ENCODE results near the gene GLUL. TPM values are rescaled to one million over a fixed set of nuclear protein-coding genes. Genes with fewer than 3 reads are reported as not detected.

GLUL gene
- total RNA-seq (304 TPM), polyA plus RNA-seq (1,565 TPM)

- Histone ChIP-seq H3K27ac (ENCODE audit: low read depth) (peak within 1 kb of the TSS; percentile 99), H3K4me3 (ENCODE audit: low read depth, low read length) (peak within 1 kb of the TSS; percentile 98), H3K4me1 (ENCODE audit: insufficient read depth) (no peaks in the 10 kb centered on the region), H3K36me3 (ENCODE audit: insufficient read depth) (peaks cover 2% of the 10 kb centered on the region)
- WGBS = under 1% methylated on average over 70 of the region's 70 CpGs
- DNase-seq (ENCODE audit: extremely low spot score) = peak; percentile 80
These were observed at the start of gene GLUL for GRCh38 chr1:182391362-182392049. TSS of gene GLUL (minus strand) at chr1:182391790. CDS start at chr1:182388737, 3,053 bp downstream.

GRCh38 chr1:182438326-182438725, 46.7 kb upstream of the GLUL start:
- 78% methylated on average over 1 of the region's 1 CpG for WGBS
- H3K4me3 ChIP-seq (ENCODE audit: low read depth, low read length) = no peak overlapping the region
- no peaks in the 10 kb centered on the region for H3K4me1 ChIP-seq (ENCODE audit: insufficient read depth)
- H3K36me3 ChIP-seq (ENCODE audit: insufficient read depth) = no peaks in the 10 kb centered on the region
- DNase-seq (ENCODE audit: extremely low spot score) = no peak
- H3K27ac ChIP-seq (ENCODE audit: low read depth) = no peak overlapping the region

DNA sequence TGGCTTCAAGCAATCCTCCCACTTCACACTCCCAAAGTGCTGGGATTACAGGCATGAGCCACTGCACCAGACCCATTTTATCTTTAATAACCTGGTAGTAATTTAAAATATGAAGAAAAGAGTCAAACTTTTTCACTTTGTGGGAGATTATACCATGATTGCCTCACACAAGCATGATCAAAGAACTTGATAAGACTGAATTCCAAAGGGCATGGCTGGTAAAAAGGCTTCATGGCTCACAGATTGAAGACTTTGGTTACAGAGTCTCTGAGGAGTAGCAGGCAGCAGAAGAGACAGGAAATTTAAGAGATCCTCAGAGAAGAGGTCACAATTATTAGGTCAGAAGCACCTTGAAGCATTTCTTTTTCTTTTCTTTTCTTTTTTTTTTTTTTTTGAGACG, 42.0 kb upstream of the GLUL start:
- no peak for DNase-seq (ENCODE audit: extremely low spot score)
- Histone ChIP-seq H3K4me1 (ENCODE audit: insufficient read depth) (no peaks in the 10 kb centered on the region), H3K36me3 (ENCODE audit: insufficient read depth) (no peaks in the 10 kb centered on the region), H3K4me3 (ENCODE audit: low read depth, low read length) (no peak overlapping the region), H3K27ac (ENCODE audit: low read depth) (no peak overlapping the region)
- WGBS = 100% methylated on average over 1 of the region's 1 CpG

DNA sequence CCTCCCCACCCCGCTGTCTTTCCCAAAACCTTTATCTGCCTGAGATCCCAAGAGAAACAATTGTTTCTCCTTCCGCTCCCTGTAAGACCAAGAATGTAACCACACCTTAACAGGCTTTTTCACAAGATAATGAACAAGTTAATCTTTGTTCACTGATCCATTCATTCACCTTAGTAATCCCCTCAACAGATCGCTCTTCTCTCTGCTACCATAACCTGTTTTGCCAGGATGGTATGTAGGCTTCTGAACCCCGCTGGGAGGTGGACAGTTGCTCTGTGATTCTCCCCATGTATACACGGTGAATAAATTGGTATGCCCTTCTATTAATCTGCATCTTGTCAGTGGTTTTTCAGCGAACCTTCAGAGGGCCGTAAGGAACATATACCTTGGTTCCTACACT, 39.7 kb upstream of the GLUL start:
- Histone ChIP-seq H3K4me3 (ENCODE audit: low read depth, low read length) (no peak overlapping the region), H3K4me1 (ENCODE audit: insufficient read depth) (no peaks in the 10 kb centered on the region), H3K27ac (ENCODE audit: low read depth) (no peak overlapping the region), H3K36me3 (ENCODE audit: insufficient read depth) (no peaks in the 10 kb centered on the region)
- WGBS = 88% methylated on average over 7 of the region's 7 CpGs
- no peak for DNase-seq (ENCODE audit: extremely low spot score)

- Histone ChIP-seq H3K36me3 (ENCODE audit: insufficient read depth) (no peaks in the 10 kb centered on the region), H3K27ac (ENCODE audit: low read depth) (no peak overlapping the region), H3K4me1 (ENCODE audit: insufficient read depth) (no peaks in the 10 kb centered on the region), H3K4me3 (ENCODE audit: low read depth, low read length) (no peak overlapping the region)
- WGBS = 74% methylated on average over 11 of the region's 11 CpGs
- DNase-seq (ENCODE audit: extremely low spot score) = no peak
These were observed 38.9 kb upstream of the GLUL start for GRCh38 chr1:182430263-182431068.

DNA sequence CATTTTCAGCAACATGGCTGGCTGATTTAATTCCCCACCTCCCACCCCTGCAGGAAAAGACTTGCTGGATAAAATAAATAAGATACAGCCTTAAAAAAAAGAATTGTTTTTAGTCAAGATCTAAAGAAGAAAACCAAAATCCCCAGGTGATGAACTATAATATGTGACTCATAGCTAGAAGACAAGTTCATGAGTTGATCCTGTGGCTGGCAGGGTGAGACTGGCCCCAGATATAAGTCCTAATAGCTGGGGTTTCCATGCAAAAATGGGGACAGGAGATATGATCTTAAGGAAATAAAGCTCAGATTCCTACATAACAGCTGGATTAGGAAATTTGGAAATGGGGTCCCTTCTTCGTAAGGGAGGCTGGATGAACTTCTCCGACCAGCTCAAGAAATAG, 36.5 kb upstream of the GLUL start:
- WGBS = 85% methylated on average over 2 of the region's 2 CpGs
- H3K4me3 ChIP-seq (ENCODE audit: low read depth, low read length) = no peak overlapping the region
- H3K27ac ChIP-seq (ENCODE audit: low read depth) = no peak overlapping the region
- no peak for DNase-seq (ENCODE audit: extremely low spot score)
- H3K4me1 ChIP-seq (ENCODE audit: insufficient read depth) = no peaks in the 10 kb centered on the region
- H3K36me3 ChIP-seq (ENCODE audit: insufficient read depth) = no peaks in the 10 kb centered on the region

- no peaks in the 10 kb centered on the region for H3K36me3 ChIP-seq (ENCODE audit: insufficient read depth)
- no peak for DNase-seq (ENCODE audit: extremely low spot score)
- no peak overlapping the region for H3K27ac ChIP-seq (ENCODE audit: low read depth)
- no peak overlapping the region for H3K4me3 ChIP-seq (ENCODE audit: low read depth, low read length)
- H3K4me1 ChIP-seq (ENCODE audit: insufficient read depth) = no peaks in the 10 kb centered on the region
- 81% methylated on average over 7 of the region's 7 CpGs for whole genome bisulfite sequencing
These were observed 35.1 kb upstream of the GLUL start for GRCh38 chr1:182426442-182427430.

GRCh38 chr1:182415789-182416188, 24.2 kb upstream of the GLUL start:
- DNase-seq (ENCODE audit: extremely low spot score) = no peak
- H3K27ac ChIP-seq (ENCODE audit: low read depth) = no peak overlapping the region
- 59% methylated on average over 1 of the region's 1 CpG for WGBS
- H3K36me3 ChIP-seq (ENCODE audit: insufficient read depth) = no peaks in the 10 kb centered on the region
- H3K4me1 ChIP-seq (ENCODE audit: insufficient read depth) = no peaks in the 10 kb centered on the region
- no peak overlapping the region for H3K4me3 ChIP-seq (ENCODE audit: low read depth, low read length)

DNA sequence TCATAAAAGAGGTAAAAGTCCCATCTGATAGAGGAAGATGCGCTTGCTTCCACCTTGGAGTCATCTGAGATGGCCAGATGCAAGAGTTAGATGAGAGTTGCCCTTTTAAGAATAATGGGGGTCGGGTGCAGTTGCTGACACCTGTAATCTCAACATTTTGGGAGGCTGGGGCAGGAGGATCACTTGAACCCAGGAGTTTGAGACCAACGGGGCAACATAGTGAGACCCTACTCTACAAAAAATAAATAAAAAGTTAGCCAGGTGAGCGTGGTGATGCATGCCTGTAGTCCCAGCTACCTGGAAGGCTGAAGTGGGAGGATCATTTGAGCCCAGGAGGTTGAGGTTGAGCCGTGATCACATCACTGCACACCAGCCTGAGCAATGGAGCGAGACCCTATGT, 22.4 kb upstream of the GLUL start:
- H3K4me3 ChIP-seq (ENCODE audit: low read depth, low read length) = no peak overlapping the region
- WGBS = 92% methylated on average over 6 of the region's 6 CpGs
- H3K36me3 ChIP-seq (ENCODE audit: insufficient read depth) = no peaks in the 10 kb centered on the region
- no peak for DNase-seq (ENCODE audit: extremely low spot score)
- H3K4me1 ChIP-seq (ENCODE audit: insufficient read depth) = no peaks in the 10 kb centered on the region
- no peak overlapping the region for H3K27ac ChIP-seq (ENCODE audit: low read depth)

DNA sequence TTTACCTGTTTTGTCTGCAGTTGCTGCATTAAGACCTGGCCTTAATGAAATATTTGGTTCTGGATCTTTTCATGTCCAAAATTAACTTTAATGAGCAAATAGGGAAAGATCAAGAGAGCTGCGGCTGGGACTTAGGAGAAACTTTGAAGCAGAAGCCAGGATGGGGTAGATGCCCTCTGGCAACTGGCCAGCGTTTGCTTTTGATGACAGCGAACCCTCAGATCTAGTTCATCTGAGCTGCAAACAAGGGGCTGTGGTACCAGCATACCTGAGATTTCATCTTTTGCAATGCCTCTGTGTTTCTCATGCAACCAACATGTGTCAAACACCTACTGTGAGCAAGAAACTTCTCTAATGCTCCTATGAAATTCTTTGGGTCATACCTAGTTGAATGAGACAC, 21.9 kb upstream of the GLUL start:
- Histone ChIP-seq H3K4me1 (ENCODE audit: insufficient read depth) (no peaks in the 10 kb centered on the region), H3K27ac (ENCODE audit: low read depth) (no peak overlapping the region), H3K36me3 (ENCODE audit: insufficient read depth) (no peaks in the 10 kb centered on the region), H3K4me3 (ENCODE audit: low read depth, low read length) (no peak overlapping the region)
- WGBS = 64% methylated on average over 3 of the region's 3 CpGs
- DNase-seq (ENCODE audit: extremely low spot score) = no peak

DNA sequence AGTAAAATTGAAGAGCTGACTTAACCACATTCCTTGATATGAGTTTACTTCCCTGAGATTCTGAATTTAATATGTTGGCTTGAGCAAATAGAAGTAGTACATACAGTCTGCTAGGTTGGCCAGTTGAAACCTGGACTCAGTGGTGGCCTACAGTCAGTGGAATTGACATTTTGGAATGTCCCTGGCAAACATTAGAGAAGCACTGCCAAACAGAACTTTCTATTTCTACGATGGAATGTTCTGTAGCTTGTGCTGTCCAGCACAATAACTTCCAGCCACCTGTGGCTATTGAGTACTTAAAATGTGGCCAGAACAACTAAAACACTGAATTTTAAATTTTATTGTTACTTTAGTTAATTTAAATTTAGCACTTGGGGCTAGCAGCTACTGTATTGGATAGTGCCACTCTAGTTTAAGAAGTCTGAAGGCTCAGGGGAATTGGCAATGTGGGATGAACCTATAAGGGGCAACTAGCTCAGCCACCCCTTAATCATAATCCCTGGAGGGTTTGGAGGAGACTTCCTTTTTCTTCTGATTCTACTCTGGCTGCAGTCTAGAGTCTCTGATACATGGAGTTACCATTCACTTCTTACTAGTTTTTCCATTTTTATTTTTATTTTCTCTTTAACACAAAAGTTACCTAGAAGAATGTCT, 19.2 kb upstream of the GLUL start:
- Histone ChIP-seq H3K4me3 (ENCODE audit: low read depth, low read length) (no peak overlapping the region), H3K4me1 (ENCODE audit: insufficient read depth) (no peaks in the 10 kb centered on the region), H3K27ac (ENCODE audit: low read depth) (no peak overlapping the region), H3K36me3 (ENCODE audit: insufficient read depth) (no peaks in the 10 kb centered on the region)
- DNase-seq (ENCODE audit: extremely low spot score) = no peak
- 33% methylated on average over 1 of the region's 1 CpG for WGBS

DNA sequence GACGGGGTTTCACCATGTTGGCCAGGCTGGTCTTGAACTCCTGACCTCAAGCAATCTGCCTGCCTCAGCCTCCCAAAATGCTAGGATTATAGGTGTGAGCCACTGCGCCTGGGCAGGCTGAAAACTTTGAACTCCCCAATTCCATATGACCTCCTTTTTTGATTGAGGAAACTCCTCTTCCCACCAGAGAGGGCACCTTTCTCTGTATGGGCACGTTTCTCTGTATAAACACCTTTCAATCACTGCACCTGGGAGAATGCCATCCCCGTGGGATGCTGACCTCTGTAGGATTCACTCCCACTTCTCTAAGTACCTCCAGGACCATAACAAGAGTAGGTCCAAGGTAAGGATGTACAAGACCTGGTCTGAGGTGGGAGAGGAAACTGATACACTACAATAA, 18.5 kb upstream of the GLUL start:
- Histone ChIP-seq H3K27ac (ENCODE audit: low read depth) (no peak overlapping the region), H3K36me3 (ENCODE audit: insufficient read depth) (no peaks in the 10 kb centered on the region), H3K4me3 (ENCODE audit: low read depth, low read length) (no peak overlapping the region), H3K4me1 (ENCODE audit: insufficient read depth) (no peaks in the 10 kb centered on the region)
- 65% methylated on average over 4 of the region's 4 CpGs for WGBS
- no peak for DNase-seq (ENCODE audit: extremely low spot score)

DNA sequence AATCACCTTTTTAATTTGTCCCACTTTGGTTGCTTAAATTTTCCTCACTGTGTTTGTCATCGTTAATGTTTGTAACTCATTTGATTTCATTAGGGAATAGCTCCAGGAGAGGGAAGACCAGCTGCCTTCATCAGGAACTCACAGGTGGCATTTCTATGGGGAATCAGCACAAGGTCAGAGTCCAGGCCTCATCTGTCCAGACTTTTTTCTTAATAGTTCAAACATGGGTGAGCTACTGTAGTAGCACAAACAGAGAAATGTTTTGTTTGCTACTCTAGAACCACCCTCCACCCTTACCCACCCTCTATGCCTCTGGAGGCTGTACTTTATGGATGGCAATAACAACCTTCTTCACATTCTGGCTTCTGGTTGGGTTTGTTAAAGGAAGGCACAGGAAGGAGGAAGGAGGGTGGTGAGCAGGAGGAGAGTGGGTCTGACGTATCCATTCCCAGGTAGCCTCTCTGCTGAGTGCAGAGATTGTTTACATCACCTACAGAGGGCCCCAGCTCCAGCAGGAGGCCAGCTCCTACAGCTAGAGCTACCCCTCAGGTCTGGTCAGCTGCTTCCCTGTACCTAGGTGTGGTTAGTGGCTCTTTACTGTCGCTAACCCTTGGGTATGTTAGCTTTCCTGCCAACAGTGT, 17.0 kb upstream of the GLUL start:
- DNase-seq (ENCODE audit: extremely low spot score) = no peak
- H3K4me1 ChIP-seq (ENCODE audit: insufficient read depth) = no peaks in the 10 kb centered on the region
- 64% methylated on average over 3 of the region's 3 CpGs for whole genome bisulfite sequencing
- H3K4me3 ChIP-seq (ENCODE audit: low read depth, low read length) = no peak overlapping the region
- no peaks in the 10 kb centered on the region for H3K36me3 ChIP-seq (ENCODE audit: insufficient read depth)
- no peak overlapping the region for H3K27ac ChIP-seq (ENCODE audit: low read depth)

Measured in urinary bladder (tissue), 4 donors.